Heart right ventricle (tissue), 16 donors: Measurements from ENCODE around the gene SBF2. TPM values are rescaled to one million over a fixed set of nuclear protein-coding genes. Genes with fewer than 3 reads are reported as not detected.

Experiments used
- ATAC-seq, 8 donors: fragments of 200-7000 bp; cut with Tn5 transposase; one replicate each; pipeline ENCODE4 v1.9.1; 2020; ENCODE audit warnings: mild to moderate bottlenecking in 8 of 8, moderate library complexity in 8 of 8, moderate number of reproducible peaks in 1 of 8
- DNase-seq, 2 donors: peaks; one replicate each; pipeline ENCODE4 v3.0.0-alpha.2; 2020
- H3K27ac ChIP-seq, 10 donors: fragments of 200-600 bp; sonication (generic) in 2 of 10; one replicate each; pipeline versions ENCODE4 v1.5.0 to v1.8.0; 2020 to 2022; ENCODE audit warnings: mild to moderate bottlenecking in 3 of 10
- H3K27me3 ChIP-seq, 7 donors: fragments of 200-600 bp; one replicate each; pipeline ENCODE4 v1.8.0; 2021 to 2022; ENCODE audit warnings: mild to moderate bottlenecking in 2 of 7
- H3K36me3 ChIP-seq, 9 donors: fragments of 200-600 bp; sonication (generic) in 1 of 9; one replicate each; pipeline versions ENCODE4 v1.5.0 to v1.8.0; 2020 to 2022; ENCODE audit warnings: mild to moderate bottlenecking in 2 of 9
- H3K4me1 ChIP-seq, 9 donors: fragments of 200-600 bp; sonication (generic) in 1 of 9; one replicate each; pipeline versions ENCODE4 v1.5.0 to v1.8.0; 2020 to 2022; ENCODE audit warnings: mild to moderate bottlenecking in 4 of 9
- H3K4me3 ChIP-seq, 10 donors: fragments of 200-600 bp; sonication (generic) in 2 of 10; one replicate each; pipeline versions ENCODE4 v1.5.0 to v1.8.0; 2020 to 2022; ENCODE audit warnings: mild to moderate bottlenecking in 7 of 10, moderate library complexity in 2 of 10
- H3K9me3 ChIP-seq, 11 donors: fragments of 200-600 bp in 10 of 11; sonication (generic) in 2 of 11; one replicate each; pipeline versions ENCODE4 v1.5.0 to v1.8.0; 2013 to 2022; ENCODE audit warnings: mild to moderate bottlenecking in 2 of 11, control low read depth in 1 of 11, moderate library complexity in 1 of 11
- CTCF ChIP-seq, 9 donors: fragments of 200-600 bp; sonication (generic) in 2 of 9; IDR thresholded peaks; one replicate each; pipeline versions ENCODE4 v1.5.0 to v1.8.0; 2021 to 2022; ENCODE audit warnings: antibody characterized with exemption in 9 of 9, mild to moderate bottlenecking in 5 of 9, moderate library complexity in 1 of 9
- WGBS, 2 donors: extraction: QIAGEN DNeasy Blood & Tissue Kit; methylation state at CpG; one replicate each; pipeline ENCODE4 v1.1.7; 2013; ENCODE audit warnings: inconsistent platforms in 1 of 2; 5-methylcytosine and 5-hydroxymethylcytosine counted together
- intact Hi-C, 10 donors: fragments of 100-400 bp; cut with DNase I; formaldehyde crosslinking; loops; one replicate each; pipeline versions ENCODE4 v1.11.1 to v1.14.2; 2022
- polyA plus RNA-seq, 2 donors: library from polyadenylated mRNA; stranded (reverse); fragments of 200-250 nt; gene quantifications; one replicate each; pipeline ENCODE4 v1.2.3, GENCODE V29; 2013
- total RNA-seq, 10 donors: library from RNA; stranded (reverse); fragmentation: NEBNext Ultra II Directional in 3 of 10; extraction: Animal tissue kit (Norgen Biotek cat#: 25700) in 3 of 10; gene quantifications; one replicate each; pipeline versions ENCODE4 v1.2.1 to v1.2.4, GENCODE V29; 2021 to 2023
- donor health status: Arrhythmogenic right ventricular cardiomyopathy.
- donor health status: ischemic (EF 13 %, LVEDD 7.1; RV severe dilation, severe dysfunction).
- donor health status: healthy with polysubstance abuse.
- donor health status: DM: no; HTN: yes; CAD: no.
- donor health status: DM: no; HTN: no; CAD: no.
- donor health status: ischemic (EF 25% LVEDD 6.9; RV normal size, moderate dysfunction).
- donor health status: ischemic (EF 25% LVEDD 5.7; RV mildly dilated, moderate dysfunction).
- donor health status: healthy.
- donor health status: DM: yes; HTN: yes; CAD: no.
- donor health status: Ischemic cardiomyopathy.
- donor health status: ischemic (EF 35%, LVEDD 5.7; RV mildly dilated, moderate dysfunction).
- donor health status: nonischemic (EF 11% LVEDD 7.7; RV severe dilation, severe dysfunction).
- donor health status: DM: yes; HTN: yes; CAD: no.
- donor health status: PGD.
- donor health status: ischemic (EF 29% LVEDD 5.4; RV normal size, mild dysfunction).
- donor health status: nonischemic (EF 23%, LVEDD 6.1; RV moderate dilation, normal function).

The SBF2 gene
- total and polyA plus RNA-seq, 12 donors: 8.9 to 27.1 (median 21.2) TPM

GRCh38 chr11:10307022-10307399 lies 13.0 kb upstream of the SBF2 start:
- Histone ChIP-seq H3K4me1 (peaks cover 15 to 76% (median 60%) of the 10 kb centered on the region in 9 donors), H3K4me3 (peak overlapping the region; percentile 59 to 89 (median 72)), H3K36me3 (peaks cover 0 to 14% (median 0%) of the 10 kb centered on the region in 9 donors), H3K9me3 (peaks cover 0 to 6% (median 0%) of the 10 kb centered on the region in 11 donors), H3K27me3 (peaks cover 0 to 16% (median 0%) of the 10 kb centered on the region in 7 donors), H3K27ac (peak overlapping the region in 9 of 10 donors; percentile 64 to 92 (median 86))
- DNase-seq: no peak
- intact Hi-C loops: loop anchor here (2.0 to 10.0 kb wide), 22 partner anchors 58 to 692 kb away; no protein-coding TSS in a partner anchor
- ATAC-seq: no peak
- 39 to 58% methylated on average over 9 of the region's 9 CpGs for WGBS, 2 donors
- no peak for TF ChIP-seq CTCF (IDR thresholded peaks at IDR 0.05)

- no peak for TF ChIP-seq CTCF (IDR thresholded peaks at IDR 0.05)
- Histone ChIP-seq H3K4me3 (peak overlapping the region; percentile 59 to 89 (median 72)), H3K9me3 (no peaks in the 10 kb centered on the region), H3K27ac (peak overlapping the region in 9 of 10 donors; percentile 83 to 92 (median 86)), H3K27me3 (peaks cover 0 to 16% (median 0%) of the 10 kb centered on the region in 7 donors), H3K4me1 (peaks cover 15 to 79% (median 62%) of the 10 kb centered on the region in 9 donors), H3K36me3 (peaks cover 0 to 14% (median 0%) of the 10 kb centered on the region in 9 donors)
- ATAC-seq (no peak), DNase-seq (peak; percentile 21 to 41)
- intact Hi-C loops: loop anchor here (2.0 to 10.0 kb wide), 22 partner anchors 59 to 691 kb away; no protein-coding TSS in a partner anchor
- 12 to 17% methylated on average over 65 of the region's 65 CpGs for WGBS, 2 donors
Observed at GRCh38 chr11:10305964-10306918, 12.2 kb upstream of the SBF2 start.

GRCh38 chr11:10305262-10305963 lies 11.4 kb upstream of the SBF2 start:
- H3K4me1 ChIP-seq: peaks cover 15 to 77% (median 62%) of the 10 kb centered on the region in 9 donors
- H3K27me3 ChIP-seq: peaks cover 0 to 16% (median 0%) of the 10 kb centered on the region in 7 donors
- WGBS, 2 donors: 1 to 2% methylated on average over 51 of the region's 51 CpGs
- peak overlapping the region; percentile 59 to 89 (median 72) for H3K4me3 ChIP-seq
- peaks cover 0 to 14% (median 0%) of the 10 kb centered on the region in 9 donors for H3K36me3 ChIP-seq
- peak overlapping the region in 9 of 10 donors; percentile 83 to 92 (median 86) for H3K27ac ChIP-seq
- TF ChIP-seq CTCF (IDR thresholded peaks at IDR 0.05): no peak
- ATAC-seq (peak in 4 of 8 donors; percentile 10 to 26 (median 18)), DNase-seq (peak in 1 of 2 donors; percentile 52)
- intact Hi-C loops: loop anchor here (2.0 to 10.0 kb wide), 19 partner anchors 59 to 691 kb away; no protein-coding TSS in a partner anchor
- no peaks in the 10 kb centered on the region for H3K9me3 ChIP-seq
